Spleen (tissue), 11 donors: Measurements from ENCODE around the gene ARMC12. TPM values are rescaled to one million over a fixed set of nuclear protein-coding genes. Genes with fewer than 3 reads are reported as not detected.

Source experiments
- DNase-seq: peaks from one replicate; pipeline ENCODE4 v3.0.0-alpha.2; 2020
- H3K27ac ChIP-seq, 8 donors: fragments of 200-600 bp; sonication (generic) in 7 of 8; 1 replicate in 4 of 8; 2 replicates in 4 of 8; pipeline versions ENCODE4 v1.5.0 to v1.8.0; 2016 to 2021; ENCODE audit warnings: inconsistent platforms in 4 of 8, mild to moderate bottlenecking in 4 of 8, moderate library complexity in 1 of 8
- H3K27me3 ChIP-seq, 7 donors: fragments of 200-600 bp; sonication (generic) in 6 of 7; replicated peaks in 1 of 7; 1 replicate in 4 of 7; 2 replicates in 3 of 7; pipeline versions ENCODE4 v1.5.0 to v1.8.0; 2016 to 2021; ENCODE audit warnings: inconsistent platforms in 3 of 7, mild to moderate bottlenecking in 1 of 7
- H3K36me3 ChIP-seq, 6 donors: fragments of 200-600 bp; sonication (generic) in 5 of 6; 1 replicate in 4 of 6; 2 replicates in 2 of 6; pipeline versions ENCODE4 v1.5.0 to v1.8.0; 2016 to 2021; ENCODE audit warnings: inconsistent platforms in 2 of 6
- H3K4me1 ChIP-seq, 6 donors: fragments of 200-600 bp; sonication (generic) in 5 of 6; 1 replicate in 3 of 6; 2 replicates in 3 of 6; pipeline versions ENCODE4 v1.5.0 to v1.8.0; 2016 to 2021; ENCODE audit warnings: inconsistent platforms in 3 of 6
- H3K4me3 ChIP-seq, 8 donors: fragments of 200-600 bp; sonication (generic) in 7 of 8; 1 replicate in 4 of 8; 2 replicates in 4 of 8; pipeline versions ENCODE4 v1.5.0 to v1.8.0; 2016 to 2021; ENCODE audit warnings: inconsistent platforms in 4 of 8, mild to moderate bottlenecking in 4 of 8, moderate library complexity in 2 of 8
- H3K9me3 ChIP-seq, 8 donors: fragments of 200-600 bp; sonication (generic) in 7 of 8; 1 replicate in 4 of 8; 2 replicates in 4 of 8; pipeline versions ENCODE4 v1.5.0 to v1.8.0; 2016 to 2021; ENCODE audit warnings: inconsistent platforms in 4 of 8
- POLR2A ChIP-seq, 3 donors: fragments of 450-650 bp; IDR thresholded peaks; one replicate each; pipeline ENCODE4 v1.5.1; 2017; ENCODE audit warnings: antibody characterized with exemption in 3 of 3, mild to moderate bottlenecking in 1 of 3
- POLR2AphosphoS5 ChIP-seq, 3 donors: sonication (generic); formaldehyde crosslinking; IDR thresholded peaks; one replicate each; pipeline ENCODE4 v1.5.1; 2017; ENCODE audit warnings: antibody characterized with exemption in 3 of 3
- WGBS, 5 donors: extraction: QIAGEN DNeasy Blood & Tissue Kit in 3 of 5; methylation state at CpG; one replicate each; pipeline versions ENCODE4 v1.1.5 to v1.1.7; 2013 to 2018; 5-methylcytosine and 5-hydroxymethylcytosine counted together
- intact Hi-C: fragments of 100-400 bp; cut with DNase I; formaldehyde crosslinking; loops from one replicate; pipeline ENCODE4 v1.15.0; 2023; ENCODE audit warnings: low total_unique reads
- polyA plus RNA-seq, 3 donors: library from polyadenylated mRNA; stranded (reverse); fragments of 200-250 nt; gene quantifications; one replicate each; pipeline ENCODE4 v1.2.1, GENCODE V29; 2013
- total RNA-seq, 7 donors: library from RNA; depleted of rRNA in 3 of 7; stranded (reverse); fragments of >200 nt in 3 of 7; fragmentation: NEBNext Ultra II Directional in 4 of 7; extraction: Animal tissue kit (Norgen Biotek cat#: 25700) in 4 of 7; gene quantifications; one replicate each; pipeline versions ENCODE4 v1.1.0 to v1.2.1, GENCODE V29; 2016 to 2021
- TF ChIP-seq, protein P1 (sequence below), 11 experiments: fragments of 200-600 bp in 7 of 11; fragments of 450-650 bp in 4 of 11; sonication (generic) in 4 of 11; IDR thresholded peaks in 8 of 11; conservative IDR thresholded peaks in 3 of 11; 1 replicate in 7 of 11; 2 replicates in 4 of 11; pipeline versions ENCODE4 v1.4.0 to v1.8.0; 2016 to 2021; ENCODE audit warnings: antibody characterized with exemption in 11 of 11, inconsistent platforms in 4 of 11, mild to moderate bottlenecking in 1 of 11
- donor health status: healthy with polysubstance abuse.
- donor health status: DM: no; HTN: no; CAD: no; lungs with moderate emphysema.
- donor health status: DM: no; HTN: no; CAD: no.
- donor health status: Bipolar disorder and iron deficiency.
- donor health status: healthy.
- donor health status: DM: no; HTN: no; CAD: no.
- donor health status: DM: yes; HTN: yes; CAD: no.

ARMC12 gene
- total and polyA plus RNA-seq, 10 donors, result 0.23 to 4.1 (median 1.2) TPM

DNA sequence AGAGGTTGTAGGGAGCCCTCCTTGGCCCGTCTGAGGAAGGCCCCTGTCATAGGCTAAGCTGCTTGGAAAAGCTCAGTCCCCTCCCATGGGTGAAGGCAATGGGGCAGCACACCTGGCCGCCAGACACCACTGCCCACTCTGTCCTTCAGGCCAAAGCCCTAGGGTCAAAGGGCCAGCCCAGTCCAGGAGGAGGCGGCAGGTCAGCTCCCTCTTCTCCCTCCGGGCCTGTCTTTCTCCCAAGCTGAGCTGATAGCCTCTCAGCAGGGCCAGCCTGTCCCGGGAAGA is 34.5 kb downstream of the ARMC12 start:
- Histone ChIP-seq H3K27ac (peak overlapping the region in 3 of 8 donors; percentile 28 to 67 (median 48)), H3K4me1 (peaks cover 0 to 25% (median 14%) of the 10 kb centered on the region in 6 donors), H3K36me3 (no peaks in the 10 kb centered on the region), H3K27me3 (peaks cover 0 to 12% (median 8%) of the 10 kb centered on the region in 7 donors), H3K4me3 (no peak overlapping the region), H3K9me3 (no peaks in the 10 kb centered on the region)
- TF ChIP-seq POLR2A (IDR thresholded peaks at IDR 0.05), result no peak
- TF ChIP-seq POLR2AphosphoS5 (IDR thresholded peaks at IDR 0.05), result no peak
- TF ChIP-seq, protein P1, sequence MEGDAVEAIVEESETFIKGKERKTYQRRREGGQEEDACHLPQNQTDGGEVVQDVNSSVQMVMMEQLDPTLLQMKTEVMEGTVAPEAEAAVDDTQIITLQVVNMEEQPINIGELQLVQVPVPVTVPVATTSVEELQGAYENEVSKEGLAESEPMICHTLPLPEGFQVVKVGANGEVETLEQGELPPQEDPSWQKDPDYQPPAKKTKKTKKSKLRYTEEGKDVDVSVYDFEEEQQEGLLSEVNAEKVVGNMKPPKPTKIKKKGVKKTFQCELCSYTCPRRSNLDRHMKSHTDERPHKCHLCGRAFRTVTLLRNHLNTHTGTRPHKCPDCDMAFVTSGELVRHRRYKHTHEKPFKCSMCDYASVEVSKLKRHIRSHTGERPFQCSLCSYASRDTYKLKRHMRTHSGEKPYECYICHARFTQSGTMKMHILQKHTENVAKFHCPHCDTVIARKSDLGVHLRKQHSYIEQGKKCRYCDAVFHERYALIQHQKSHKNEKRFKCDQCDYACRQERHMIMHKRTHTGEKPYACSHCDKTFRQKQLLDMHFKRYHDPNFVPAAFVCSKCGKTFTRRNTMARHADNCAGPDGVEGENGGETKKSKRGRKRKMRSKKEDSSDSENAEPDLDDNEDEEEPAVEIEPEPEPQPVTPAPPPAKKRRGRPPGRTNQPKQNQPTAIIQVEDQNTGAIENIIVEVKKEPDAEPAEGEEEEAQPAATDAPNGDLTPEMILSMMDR (IDR thresholded peaks at IDR 0.05 in 8 of 11, conservative IDR thresholded peaks at IDR 0.05 in 3 of 11), result no peak
- 50 to 61% (median 58%) methylated on average over 4 to 5 of the region's 5 CpGs for WGBS, 5 donors
- DNase-seq, result no peak
- intact Hi-C loops, result no loop called here

DNA sequence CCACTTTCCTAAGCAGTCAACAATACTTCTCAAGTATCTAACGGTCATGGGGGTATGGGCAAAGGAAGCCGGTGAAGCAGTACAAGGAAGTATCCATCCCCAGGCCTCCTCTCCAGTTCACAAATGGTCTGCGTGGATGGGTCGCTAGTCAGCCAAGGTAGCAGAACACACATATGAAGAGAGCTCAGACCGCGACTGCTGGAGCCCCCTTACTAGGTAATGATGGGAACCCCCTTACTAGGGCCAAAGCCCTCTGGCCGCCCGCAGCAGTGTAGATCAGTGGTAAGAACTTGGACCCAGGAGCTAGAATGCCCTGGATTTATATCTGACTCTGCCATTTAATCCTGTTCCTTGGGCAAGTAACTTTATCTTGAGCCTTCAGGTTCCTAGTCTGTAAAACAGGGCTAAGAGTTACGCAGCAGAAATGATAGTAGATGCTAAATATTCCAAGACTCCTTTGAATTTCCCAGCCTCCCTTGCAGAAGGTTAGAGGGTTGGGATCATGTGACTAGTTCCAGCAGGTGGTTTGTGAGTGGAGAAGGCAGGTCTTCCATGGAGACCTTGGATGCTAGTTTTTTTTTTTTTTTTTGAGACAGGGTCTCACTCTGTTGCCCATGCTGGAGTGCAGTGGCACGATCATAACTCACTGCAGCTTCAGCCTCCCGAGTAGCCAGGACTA is 37.4 kb downstream of the ARMC12 start:
- no peak for TF ChIP-seq POLR2AphosphoS5 (IDR thresholded peaks at IDR 0.05)
- TF ChIP-seq, protein P1 (IDR thresholded peaks at IDR 0.05 in 8 of 11, conservative IDR thresholded peaks at IDR 0.05 in 3 of 11), result no peak
- TF ChIP-seq POLR2A (IDR thresholded peaks at IDR 0.05), result no peak
- Histone ChIP-seq H3K9me3 (no peaks in the 10 kb centered on the region), H3K4me3 (no peak overlapping the region), H3K4me1 (peaks cover 0 to 36% (median 21%) of the 10 kb centered on the region in 6 donors), H3K27ac (no peak overlapping the region), H3K27me3 (peaks cover 0 to 25% (median 18%) of the 10 kb centered on the region in 7 donors), H3K36me3 (no peaks in the 10 kb centered on the region)
- intact Hi-C loops, result no loop called here
- DNase-seq, result no peak
- 68 to 93% (median 78%) methylated on average over 11 of the region's 11 CpGs for WGBS, 5 donors

DNA sequence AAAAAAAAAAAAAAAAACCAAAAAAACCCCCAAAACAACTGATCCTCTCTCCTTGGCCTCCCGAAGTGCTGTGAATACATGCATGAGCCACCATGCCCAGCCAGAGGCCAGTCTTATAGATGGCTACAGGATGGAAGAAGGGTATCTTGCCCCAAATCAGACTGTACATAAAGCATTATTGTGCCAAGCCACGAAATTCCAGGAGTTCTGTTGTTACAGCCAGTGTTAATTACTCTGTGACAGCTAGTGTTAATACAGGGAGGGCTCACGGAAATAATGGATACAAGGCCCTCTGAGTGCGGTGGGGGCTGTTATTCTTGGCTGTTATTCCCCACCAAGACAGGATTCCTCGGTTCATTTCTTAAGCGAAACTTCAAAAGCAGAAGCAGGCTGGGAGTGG is 38.2 kb downstream of the ARMC12 start:
- 83 to 88% (median 86%) methylated on average over 6 of the region's 6 CpGs for whole genome bisulfite sequencing, 5 donors
- H3K4me3 ChIP-seq, result no peak overlapping the region
- H3K36me3 ChIP-seq, result no peaks in the 10 kb centered on the region
- intact Hi-C loops, result no loop called here
- DNase-seq, result no peak
- H3K4me1 ChIP-seq, result peaks cover 0 to 35% (median 21%) of the 10 kb centered on the region in 6 donors
- H3K27me3 ChIP-seq, result peaks cover 0 to 25% (median 18%) of the 10 kb centered on the region in 7 donors
- H3K9me3 ChIP-seq, result no peaks in the 10 kb centered on the region
- H3K27ac ChIP-seq, result no peak overlapping the region
- TF ChIP-seq POLR2AphosphoS5 (IDR thresholded peaks at IDR 0.05) (no peak), POLR2A (IDR thresholded peaks at IDR 0.05) (no peak)
- TF ChIP-seq, protein P1 (IDR thresholded peaks at IDR 0.05 in 8 of 11, conservative IDR thresholded peaks at IDR 0.05 in 3 of 11), result no peak

DNA sequence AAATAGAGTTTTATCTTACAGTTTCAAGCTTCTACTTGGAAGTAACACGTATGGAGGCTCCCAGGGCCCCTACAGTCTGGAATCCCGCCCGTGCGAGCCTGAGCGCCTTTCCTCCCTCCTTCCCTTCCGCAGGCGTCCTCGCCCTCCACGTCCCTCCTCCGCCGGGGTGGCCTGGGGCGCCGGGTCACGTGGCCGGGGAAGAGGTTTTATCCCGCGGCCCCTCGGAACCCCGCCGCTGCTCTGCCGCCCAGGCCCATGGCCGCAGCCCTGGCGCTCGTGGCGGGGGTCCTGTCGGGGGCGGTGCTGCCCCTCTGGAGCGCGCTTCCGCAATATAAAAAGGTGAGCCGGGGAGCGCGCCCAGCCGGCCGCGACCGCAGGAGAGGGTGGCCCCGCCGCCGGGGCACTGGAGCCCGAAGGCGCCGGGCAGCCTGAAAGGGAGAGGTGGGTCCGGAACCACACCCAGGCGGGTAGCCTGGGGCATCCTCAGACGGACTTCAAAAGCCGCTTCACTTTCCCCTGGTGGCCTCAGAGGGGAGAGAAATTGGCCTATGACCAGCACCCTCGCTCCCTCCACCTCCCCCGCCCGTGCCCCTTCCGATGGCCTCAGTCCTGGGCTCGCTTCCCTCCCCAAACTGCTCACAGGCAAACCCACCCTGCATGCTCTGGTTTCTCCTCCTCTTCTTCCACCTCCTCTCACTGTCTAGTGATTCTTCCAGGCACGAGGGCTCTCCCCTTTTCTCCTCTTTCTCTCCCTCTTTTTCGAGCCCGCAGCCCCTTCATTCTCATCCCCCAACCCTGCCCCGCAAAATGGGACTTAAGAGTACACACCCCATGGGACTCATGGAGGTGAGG is 39.8 kb downstream of the ARMC12 start, which contains the start of gene CLPSL2:
CLPSL2 (plus strand) TSS at position 235 of the 852 bp plus-strand sequence; CDS start at position 256, 21 bp downstream.
- Histone ChIP-seq H3K36me3 (no peaks in the 10 kb centered on the region), H3K27me3 (peaks cover 0 to 25% (median 18%) of the 10 kb centered on the region in 7 donors), H3K4me1 (peaks cover 0 to 20% (median 10%) of the 10 kb centered on the region in 6 donors), H3K9me3 (no peaks in the 10 kb centered on the region), H3K4me3 (peak within 1 kb of the TSS; percentile 25 to 69 (median 42)), H3K27ac (no peak within 1 kb of the TSS)
- TF ChIP-seq POLR2AphosphoS5 (IDR thresholded peaks at IDR 0.05), result no peak
- TF ChIP-seq, protein P1 (IDR thresholded peaks at IDR 0.05 in 8 of 11, conservative IDR thresholded peaks at IDR 0.05 in 3 of 11), result no peak
- TF ChIP-seq POLR2A (IDR thresholded peaks at IDR 0.05), result no peak
- intact Hi-C loops, result no loop called here
- peak; percentile 79 for DNase-seq
- WGBS, 5 donors, result 3 to 7% (median 4%) methylated on average over 35 to 56 of the region's 56 CpGs
